ENCODE results near the gene MEF2A.
A peak's percentile ranks its signal among the peaks of the same experiment; 100 is the strongest.

MEF2A gene

DNA sequence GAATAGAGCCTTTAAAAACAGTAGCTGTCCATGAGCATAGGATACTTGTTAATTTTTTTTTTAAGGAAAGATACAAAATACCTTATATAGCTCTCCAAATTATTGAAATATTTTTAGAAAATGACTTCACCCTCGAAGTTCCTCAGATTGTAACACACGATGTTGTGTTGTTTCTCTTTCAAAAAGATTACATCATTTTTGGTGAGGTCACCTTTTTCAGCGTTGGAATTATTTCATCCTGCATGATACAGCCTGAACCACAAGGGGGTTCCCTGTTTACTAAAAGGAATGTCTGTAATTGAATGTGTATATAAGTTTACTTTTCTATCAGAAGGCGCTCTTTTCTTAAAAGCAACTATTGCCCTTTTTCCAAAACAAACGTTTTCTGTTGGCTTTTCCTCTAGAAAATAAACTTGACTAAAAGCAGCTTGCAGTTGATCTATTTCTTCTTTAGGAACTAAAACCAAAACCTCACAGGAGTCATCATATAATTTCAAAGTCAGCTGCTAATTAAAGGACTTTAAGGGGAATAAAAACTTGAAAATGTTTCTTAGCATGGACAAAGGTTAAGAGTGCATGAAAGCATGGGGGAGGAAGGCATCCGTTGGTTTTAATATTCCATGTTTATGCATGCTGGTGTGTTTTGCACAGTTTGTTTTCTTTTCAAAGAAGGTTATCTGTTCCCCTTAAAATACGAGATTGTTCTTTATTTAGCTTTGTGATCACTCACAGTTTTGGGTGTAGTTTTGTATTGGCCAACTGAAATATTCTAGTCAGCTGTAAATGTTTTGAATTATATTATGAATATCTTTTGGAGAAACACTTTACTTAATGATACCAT, 138.0 kb downstream of the MEF2A start:
- DNase-seq (ENCODE audit: low read depth in 2 of 2): no peak

DNA sequence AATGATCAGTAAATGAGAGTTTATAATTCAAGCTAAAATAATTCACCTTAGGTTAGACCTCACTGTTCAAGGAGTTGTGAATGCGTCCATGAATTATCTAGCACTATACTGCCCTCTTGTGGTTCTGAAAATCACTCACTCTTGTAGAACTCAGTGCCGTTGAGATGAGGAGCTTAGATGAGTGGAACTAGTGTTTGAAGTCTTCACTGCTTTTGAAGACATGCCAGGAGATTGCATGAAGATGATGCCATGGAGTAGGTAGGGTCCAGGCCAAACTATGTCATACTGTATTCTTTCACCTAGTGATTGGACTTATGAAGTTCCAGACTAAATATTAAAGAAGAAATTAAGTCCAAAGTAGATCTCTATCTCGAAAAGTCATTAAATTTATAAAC, 138.7 kb downstream of the MEF2A start:
- peak in 1 of 2 donors; percentile 33 for DNase-seq (ENCODE audit: low read depth in 2 of 2)

DNA sequence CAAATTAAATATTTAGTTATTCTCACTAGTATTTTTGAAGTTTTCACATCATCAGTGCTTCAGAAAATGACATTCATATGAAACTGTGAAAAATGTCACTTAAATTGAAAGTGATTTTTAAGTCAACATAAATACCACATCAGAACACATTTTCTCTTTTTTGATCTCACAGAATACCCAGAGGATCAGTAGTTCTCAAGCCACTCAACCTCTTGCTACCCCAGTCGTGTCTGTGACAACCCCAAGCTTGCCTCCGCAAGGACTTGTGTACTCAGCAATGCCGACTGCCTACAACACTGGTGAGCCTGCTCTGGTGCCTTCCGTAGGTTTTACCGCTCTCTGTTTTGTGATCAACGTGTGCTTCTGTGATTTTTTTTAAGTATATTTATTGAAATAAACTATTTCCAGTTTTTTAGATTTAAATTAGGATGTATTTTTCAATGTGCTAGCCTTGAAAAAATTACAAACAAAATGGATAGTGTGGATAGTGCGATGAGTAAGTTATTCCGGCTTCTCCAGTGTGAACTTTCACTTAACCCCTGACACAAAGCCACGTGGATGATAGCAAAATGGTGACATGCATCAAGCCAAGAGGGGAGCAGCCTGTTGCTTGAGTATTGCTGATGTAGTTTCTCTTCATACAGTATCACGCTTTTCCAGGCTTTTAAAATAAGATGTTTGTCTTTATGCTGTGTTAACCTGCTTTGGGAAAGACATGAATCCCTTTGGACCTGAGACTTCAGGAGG, 140.9 kb downstream of the MEF2A start:
- DNase-seq (ENCODE audit: low read depth in 2 of 2): no peak

DNA sequence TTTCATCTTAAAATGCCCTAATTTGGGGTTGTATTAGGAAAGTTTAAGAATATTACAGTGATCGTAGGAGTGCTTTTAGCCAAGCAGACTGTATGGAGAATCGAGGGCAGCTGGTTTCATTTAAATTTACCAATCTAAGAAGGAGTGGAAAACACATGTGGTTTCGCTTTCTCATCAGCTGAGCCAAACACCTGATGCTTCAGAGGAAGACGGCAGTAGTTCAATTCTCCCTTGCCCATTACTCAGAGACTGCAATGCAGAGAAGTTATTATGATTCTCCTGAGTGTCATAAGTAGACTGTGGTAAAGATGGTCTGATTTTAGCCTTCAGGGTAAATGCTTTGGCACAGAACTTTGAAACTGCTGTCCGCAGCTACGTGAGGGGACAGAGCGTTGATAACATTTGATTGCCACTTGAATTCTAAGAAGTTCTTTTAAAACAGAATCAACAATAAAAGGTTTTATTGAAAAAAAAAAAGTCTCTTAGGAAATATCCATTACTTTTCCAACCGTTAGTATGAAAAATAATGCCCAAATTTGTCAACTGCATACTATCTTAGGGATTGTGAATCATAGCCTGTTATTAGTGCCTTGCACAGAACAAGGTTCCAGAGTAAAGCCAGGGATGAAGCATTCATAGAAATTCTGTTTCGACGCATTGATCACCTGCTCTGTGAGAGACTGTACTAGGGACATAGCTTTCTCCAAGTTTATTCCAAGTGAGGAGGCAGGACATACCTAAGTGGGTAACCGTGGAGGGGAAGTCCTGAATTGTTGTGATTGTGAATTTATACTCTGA, 141.9 kb downstream of the MEF2A start:
- DNase-seq (ENCODE audit: low read depth in 2 of 2): no peak

DNA sequence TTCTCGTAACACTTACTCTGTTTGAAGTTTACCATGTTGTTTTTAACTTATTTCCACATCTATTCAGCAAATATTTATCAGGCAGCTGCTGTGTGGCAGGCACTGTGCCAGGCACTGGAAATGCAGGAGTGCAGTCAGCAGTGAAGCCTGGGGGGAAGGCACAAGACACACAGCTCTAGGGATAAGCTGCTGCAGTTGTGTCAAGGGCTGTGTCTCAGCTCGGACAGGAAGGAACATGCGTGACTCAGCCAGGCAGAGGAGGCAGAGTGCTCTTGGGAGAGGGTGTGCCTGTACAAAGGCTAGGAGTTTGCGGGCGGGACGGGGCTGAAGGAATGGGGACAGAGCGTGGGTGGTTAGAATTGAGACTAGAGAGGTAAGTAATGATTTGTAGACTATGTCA, 142.8 kb downstream of the MEF2A start:
- no peak for DNase-seq (ENCODE audit: low read depth in 2 of 2)

DNA sequence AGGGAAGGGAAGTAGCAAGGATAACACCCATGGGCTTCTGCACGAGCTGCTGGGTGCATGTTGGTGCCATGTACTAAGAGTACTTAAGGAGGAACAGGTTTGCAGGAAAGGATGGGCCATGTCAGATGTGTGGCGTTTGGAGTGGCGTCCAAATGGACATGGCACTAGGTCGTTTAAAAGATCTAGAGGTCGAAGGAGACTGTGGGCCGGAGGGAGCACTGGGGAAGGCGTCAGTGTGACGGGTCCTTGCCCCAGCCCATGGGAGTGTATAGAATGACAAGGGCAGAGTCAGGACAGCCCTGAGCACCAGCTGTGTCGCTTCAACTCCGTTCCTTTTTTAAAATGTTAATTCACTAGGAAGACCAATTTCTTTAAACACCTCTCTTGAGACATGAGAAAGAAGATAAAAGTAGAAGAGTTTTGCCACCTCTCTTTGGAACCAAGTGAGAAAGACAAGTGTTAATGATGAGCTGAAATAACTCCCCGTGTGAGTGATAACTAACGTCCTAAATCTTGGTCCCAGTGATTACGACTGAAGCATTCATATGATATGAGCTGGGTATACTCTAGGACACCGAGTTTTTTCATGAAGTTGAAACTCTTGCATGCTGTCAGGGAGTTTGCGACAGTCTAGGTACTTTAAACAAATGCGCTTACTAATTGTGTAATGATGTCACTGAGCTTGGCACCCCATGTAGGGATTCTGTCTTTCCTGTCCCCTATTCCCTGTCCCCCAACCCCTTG, 143.6 kb downstream of the MEF2A start:
- no peak for DNase-seq (ENCODE audit: low read depth in 2 of 2)

DNA sequence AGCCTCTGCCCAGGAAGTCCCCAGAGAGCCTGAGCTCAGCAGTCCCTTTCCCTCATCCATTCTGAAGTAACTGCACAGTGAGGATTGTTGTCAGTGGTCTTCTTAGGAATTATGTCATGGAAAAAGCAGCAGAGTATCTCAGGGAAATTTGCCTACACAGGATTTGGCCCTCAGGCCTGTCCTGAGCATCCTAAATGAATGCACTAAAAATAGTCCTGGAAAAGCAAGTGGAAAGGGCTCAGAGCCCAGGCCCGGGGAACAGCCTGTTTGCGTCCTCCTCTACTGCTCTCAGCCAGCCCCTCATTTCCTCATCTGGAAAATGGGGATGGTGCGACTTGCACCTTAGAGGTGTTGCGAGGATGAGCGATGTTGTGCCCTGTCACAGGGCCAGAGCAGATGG, 145.8 kb downstream of the MEF2A start:
- DNase-seq (ENCODE audit: low read depth in 2 of 2): no peak

DNA sequence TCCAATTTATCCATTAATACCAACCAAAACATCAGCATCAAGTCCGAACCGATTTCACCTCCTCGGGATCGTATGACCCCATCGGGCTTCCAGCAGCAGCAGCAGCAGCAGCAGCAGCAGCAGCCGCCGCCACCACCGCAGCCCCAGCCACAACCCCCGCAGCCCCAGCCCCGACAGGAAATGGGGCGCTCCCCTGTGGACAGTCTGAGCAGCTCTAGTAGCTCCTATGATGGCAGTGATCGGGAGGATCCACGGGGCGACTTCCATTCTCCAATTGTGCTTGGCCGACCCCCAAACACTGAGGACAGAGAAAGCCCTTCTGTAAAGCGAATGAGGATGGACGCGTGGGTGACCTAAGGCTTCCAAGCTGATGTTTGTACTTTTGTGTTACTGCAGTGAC, 146.6 kb downstream of the MEF2A start:
- DNase-seq (ENCODE audit: low read depth in 2 of 2): no peak

DNA sequence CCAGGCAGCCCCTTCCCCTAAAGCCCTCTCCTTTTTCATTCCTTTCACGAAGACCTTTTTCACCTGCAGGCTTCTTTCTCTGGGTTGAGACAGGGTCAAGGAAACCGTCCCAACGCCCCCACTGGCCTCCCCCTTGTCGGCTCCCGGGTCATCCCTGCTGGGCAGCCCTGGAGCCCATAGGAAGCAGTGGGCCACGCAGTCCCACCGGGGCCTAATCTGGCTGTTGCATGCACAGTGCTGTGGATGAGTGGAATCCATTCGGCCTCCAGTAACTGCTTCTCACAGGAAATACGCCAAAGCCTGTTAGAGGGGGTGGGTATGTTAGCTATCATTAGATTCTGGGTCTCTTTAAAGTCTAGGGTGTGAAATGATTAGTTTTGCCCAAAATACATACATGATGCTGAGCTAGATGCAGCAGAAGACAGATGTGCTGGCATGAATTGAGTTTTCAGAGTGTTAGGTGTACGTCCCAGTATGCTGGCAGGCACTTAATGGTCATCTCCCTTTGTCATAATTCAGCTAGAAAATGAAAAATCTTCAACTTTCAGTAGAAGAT, 150.8 kb downstream of the MEF2A start:
- DNase-seq (ENCODE audit: low read depth in 2 of 2): no peak

DNA sequence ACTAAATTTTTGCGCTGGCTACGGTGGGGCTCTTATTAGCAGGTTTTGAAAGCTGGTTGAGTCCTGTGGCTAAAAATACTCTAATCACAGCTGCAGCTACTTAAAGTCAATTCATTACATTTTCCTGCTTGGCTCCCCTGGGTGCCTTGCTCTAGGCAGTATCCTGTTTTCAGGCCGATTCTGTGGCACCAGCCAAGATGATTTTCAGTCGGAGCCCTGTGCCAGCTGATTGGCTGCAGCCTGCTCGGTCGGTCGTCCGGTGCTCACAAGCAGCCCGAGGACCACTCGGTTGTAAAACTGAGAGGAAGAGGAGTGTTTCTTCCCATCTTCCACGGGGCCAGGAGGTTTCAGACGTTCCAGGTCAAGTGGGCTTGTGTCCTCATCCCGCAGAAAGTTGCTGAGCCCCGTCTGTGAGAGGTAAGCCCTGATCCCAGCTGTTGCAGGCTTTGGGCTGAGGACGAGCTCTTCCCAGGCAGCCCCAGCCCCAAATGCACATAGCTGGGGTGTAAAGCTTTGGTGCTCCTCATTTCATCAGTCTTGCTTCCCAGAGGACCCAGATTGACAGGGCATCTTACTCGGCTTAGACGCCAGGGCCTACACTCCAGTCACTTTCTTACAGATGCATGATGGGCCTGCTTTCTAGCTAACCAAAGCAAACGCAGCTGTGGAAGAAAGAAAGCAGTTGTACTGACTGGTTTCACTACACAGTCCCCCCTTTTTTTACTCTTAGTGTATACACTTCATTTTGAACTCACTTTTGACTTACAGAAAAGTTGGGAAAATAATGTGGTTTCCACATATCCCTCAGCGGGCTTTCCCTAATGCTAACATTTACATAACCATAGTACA, 151.6 kb downstream of the MEF2A start:
- DNase-seq (ENCODE audit: low read depth in 2 of 2): no peak

DNA sequence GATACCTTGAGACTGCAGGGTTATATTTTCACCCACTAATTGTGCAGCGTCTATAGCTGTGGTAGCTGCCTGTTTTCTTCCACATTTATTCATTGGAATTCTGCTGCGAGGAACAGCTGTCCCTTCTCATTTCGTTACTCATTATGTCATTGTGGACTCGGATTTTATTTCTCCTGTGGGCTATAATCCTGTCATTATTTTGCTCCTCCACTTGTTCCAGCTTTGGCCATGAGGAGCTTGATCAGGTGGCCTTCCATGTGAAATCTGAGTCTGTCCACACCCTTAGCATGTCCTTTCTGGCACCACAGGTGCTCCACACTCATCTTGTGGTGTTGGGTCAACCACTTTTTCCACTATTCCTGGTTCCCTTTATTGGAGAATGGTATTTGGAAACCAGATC, 152.6 kb downstream of the MEF2A start:
- DNase-seq (ENCODE audit: low read depth in 2 of 2): no peak

DNA sequence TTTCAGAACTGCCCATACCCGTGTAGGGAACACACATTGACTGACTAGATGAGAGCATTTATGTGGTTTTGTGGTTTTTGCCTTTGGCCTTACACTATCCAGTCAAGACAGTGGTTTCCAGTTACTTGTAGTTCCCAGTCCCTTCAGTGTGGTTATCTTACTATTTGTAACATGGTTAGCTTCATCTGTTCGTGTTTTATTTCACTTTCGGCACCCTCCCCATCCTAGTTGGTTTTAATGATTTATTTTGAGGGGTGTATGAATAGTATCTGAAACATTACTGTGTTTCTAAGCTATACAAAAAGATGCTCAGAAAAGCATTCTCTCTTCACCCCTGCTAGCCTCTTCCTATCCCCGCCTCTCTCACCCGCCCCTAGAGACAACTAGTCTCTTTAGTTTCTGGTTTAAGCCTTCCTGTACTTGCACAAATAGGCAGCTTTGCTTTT, 153.3 kb downstream of the MEF2A start:
- no peak for DNase-seq (ENCODE audit: low read depth in 2 of 2)

DNA sequence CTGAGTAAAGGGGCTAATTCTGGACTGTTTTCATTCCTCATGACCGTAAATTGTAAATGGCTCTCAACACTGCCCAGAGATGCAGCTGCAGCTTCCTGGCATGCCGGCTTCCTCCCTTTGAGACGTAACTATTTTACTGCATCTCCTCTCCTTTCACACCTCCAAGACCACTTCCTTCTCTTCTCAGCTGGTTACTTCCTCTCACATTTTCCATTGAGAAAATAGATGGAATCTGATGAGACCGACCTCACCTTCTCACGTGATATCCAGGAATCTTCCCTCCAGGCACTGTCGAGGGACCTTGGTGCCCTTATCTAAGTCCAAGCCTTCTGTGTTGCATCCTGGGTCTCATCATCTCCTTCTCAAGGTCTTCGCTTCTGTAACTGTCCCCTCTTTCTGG, 154.7 kb downstream of the MEF2A start:
- no peak for DNase-seq (ENCODE audit: low read depth in 2 of 2)

DNA sequence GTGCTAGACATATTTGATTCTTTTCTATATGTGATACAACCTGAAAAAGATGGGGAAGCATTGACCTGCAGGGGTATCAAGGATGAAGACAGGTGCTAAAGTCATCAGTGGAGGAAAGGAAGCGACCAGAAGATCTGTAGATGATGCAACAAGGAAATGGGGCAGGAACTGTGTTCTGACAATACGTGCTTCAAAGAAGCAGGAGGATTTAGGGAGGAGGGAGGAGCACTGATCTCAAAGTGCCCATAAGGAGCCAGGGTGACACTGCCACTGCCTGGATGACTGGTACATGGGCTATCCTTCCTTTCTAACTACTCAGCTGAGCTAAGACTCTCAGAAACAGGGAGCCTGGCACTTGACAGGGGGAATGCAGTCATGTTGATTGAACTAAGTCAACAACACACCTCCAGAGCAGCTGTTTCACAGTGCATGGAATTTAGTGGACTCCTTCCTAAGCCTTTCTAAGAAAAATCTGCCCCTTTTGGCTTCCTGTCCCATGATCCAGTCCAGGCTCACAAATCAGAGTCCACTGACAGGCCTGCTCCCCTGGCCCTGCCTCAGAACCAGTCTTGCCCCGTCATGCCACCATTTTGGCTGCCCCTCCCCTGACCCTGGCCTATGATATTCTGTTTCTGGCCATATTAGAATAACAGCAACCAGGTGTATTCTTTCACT, 155.5 kb downstream of the MEF2A start:
- DNase-seq (ENCODE audit: low read depth in 2 of 2): no peak

DNA sequence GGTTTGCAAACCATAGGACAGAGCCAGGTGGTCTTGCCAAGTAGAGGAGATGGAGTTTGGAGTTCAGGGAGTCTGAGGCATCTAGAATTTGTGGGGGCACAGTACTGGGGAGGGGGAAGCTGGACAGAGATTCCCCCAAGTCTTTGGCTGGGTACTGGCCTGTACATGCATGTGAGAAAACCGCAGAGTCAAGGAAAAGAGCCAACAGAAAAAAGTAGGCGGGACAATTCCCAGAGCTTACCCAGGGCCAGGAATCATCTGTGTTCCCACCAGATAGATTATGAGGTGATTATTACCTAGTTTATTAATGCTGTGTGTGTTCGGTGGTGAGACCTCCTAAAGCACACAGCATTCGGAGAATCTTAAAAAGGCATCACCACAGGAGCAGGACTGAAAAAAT, 156.1 kb downstream of the MEF2A start:
- no peak for DNase-seq (ENCODE audit: low read depth in 2 of 2)

DNA sequence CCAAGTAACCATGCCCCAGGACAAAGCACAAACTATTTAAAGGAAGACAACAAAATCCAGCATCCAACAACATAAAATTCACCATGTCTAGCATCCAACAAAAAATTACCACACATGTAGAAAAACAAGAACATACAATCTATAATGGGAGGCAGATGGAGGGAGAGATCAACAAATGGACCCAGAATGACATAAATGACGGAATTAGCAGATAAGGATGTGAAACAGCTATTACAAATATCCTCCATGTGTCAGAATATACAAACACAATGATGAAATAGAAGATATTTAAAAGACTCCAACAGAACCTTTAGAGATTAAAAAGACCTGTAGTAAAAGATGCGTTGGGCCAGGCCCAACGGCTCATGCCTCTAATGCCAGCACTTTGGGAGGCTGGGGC, 156.6 kb downstream of the MEF2A start:
- no peak for DNase-seq (ENCODE audit: low read depth in 2 of 2)

DNA sequence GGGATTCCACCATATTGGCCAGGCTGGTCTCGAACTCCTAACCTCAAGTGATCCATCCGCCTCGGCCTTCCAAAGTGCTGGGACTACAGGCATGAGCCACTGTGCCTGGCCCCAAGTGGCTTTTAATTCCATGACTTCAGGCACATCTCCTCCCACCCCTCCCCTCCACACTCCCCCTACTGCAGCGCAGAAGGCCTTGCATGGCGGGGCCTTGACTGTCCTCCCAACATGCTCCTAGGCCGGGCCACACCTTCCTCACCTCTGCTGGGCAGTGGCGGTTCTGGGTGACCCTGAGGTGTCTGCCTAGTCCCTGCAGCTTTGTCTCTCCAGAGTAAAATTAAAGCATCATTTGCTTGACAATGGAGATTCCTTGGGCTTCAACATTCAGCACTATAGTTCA, 160.5 kb downstream of the MEF2A start:
- no peak for DNase-seq (ENCODE audit: low read depth in 2 of 2)

DNA sequence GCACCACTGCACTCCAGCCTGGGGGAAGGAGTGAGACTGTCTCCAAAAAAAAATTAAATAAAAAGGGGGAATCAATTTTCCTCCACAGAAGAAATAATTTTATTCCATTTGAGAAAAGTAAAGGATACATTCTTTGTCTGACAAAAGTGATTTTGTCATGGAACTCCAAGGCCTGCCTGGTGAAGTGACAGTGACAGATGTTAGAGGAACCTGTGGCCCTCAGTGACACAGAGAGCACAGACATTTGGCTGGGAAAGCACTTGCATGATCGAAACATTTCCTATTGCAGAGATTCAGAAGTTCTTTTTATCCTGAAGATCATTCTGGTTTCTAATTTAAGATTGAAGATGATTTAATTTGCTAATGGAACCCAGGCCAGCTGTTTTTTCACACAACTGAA, 161.5 kb downstream of the MEF2A start:
- no peak for DNase-seq (ENCODE audit: low read depth in 2 of 2)

DNA sequence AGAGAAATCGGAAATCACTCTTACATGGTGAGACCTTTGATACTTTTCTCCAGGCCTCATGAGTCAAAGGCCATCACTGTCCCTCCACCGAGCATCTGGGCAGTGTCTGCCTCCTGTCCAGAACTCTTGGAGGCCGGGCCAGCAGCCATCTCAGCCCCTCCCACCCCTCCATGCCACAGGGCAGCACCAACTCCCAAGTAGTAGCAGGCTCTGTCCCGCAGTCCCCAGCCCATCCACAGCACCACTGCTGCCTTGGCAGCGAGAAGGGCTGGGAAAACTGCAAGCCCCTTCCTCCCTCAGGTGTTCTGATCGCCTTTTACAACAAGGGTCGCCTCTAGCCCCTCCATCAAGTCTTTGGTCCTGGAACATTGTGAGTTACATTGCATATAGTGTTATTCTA, 161.9 kb downstream of the MEF2A start:
- no peak for DNase-seq (ENCODE audit: low read depth in 2 of 2)

DNA sequence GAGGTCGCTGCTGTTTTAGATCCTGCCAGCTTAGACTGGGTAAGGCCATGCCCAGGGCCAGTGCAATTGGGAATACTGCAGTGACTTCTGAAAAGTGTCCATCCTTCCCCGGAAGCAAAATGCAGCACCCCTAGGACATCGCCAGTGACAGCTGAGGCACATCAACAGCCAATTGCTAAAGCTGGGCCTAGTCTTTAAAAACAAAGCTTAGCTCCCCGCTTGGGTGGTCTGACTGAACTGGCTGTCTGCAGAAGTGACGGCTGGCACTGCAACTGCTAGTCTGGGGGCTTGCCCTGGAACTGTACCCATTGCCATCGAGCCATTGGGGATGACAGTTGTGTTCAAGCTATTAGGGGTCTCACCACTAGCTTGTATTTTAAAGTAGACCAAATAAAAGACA, 163.1 kb downstream of the MEF2A start:
- no peak for DNase-seq (ENCODE audit: low read depth in 2 of 2)

All from activated CD4-positive, alpha-beta T cell treated with anti-CD3 and anti-CD28 coated beads for 24 hours (primary cell).